ENCODE data around the gene CSNK2A3.

The CSNK2A3 gene

DNA sequence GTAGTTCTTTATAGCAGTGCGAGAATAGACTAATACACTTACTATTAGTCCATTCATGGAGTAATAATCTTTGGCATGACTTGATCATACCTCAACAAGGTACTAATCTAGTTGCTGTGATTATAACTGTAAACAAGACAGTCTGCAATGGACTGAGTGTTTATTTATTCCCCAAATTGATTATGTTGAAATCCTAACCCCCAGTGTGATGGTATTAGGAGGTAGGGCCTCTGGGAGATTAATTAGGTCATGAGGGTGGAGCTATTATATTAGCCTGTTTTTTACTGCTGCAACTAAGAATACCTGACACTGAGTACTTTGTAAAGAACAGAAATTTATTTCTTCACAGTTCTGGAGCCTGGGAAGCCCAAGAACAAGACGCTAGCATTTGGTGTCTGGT lies 30.9 kb upstream of the CSNK2A3 start:
- H3K27ac ChIP-seq (ENCODE audit: low read length): no peak overlapping the region
- H3K9ac ChIP-seq (ENCODE audit: low read length): no peak overlapping the region
- H3K36me3 ChIP-seq (replicated peaks; ENCODE audit: low read depth, low read length): no peaks in the 10 kb centered on the region
- H3K4me1 ChIP-seq (ENCODE audit: low read length): no peaks in the 10 kb centered on the region
- peaks cover 16% of the 10 kb centered on the region for H3K27me3 ChIP-seq (ENCODE audit: low read depth, low read length)
- TF ChIP-seq, protein P1, sequence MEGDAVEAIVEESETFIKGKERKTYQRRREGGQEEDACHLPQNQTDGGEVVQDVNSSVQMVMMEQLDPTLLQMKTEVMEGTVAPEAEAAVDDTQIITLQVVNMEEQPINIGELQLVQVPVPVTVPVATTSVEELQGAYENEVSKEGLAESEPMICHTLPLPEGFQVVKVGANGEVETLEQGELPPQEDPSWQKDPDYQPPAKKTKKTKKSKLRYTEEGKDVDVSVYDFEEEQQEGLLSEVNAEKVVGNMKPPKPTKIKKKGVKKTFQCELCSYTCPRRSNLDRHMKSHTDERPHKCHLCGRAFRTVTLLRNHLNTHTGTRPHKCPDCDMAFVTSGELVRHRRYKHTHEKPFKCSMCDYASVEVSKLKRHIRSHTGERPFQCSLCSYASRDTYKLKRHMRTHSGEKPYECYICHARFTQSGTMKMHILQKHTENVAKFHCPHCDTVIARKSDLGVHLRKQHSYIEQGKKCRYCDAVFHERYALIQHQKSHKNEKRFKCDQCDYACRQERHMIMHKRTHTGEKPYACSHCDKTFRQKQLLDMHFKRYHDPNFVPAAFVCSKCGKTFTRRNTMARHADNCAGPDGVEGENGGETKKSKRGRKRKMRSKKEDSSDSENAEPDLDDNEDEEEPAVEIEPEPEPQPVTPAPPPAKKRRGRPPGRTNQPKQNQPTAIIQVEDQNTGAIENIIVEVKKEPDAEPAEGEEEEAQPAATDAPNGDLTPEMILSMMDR (IDR thresholded peaks at IDR 0.05; ENCODE audit: low read depth, low read length): no peak
- TF ChIP-seq EZH2phosphoT487 (IDR thresholded peaks at IDR 0.05; ENCODE audit: low read depth): no peak
- H4K20me1 ChIP-seq (ENCODE audit: insufficient read depth, low read length): no peaks in the 10 kb centered on the region
- H3K4me3 ChIP-seq (ENCODE audit: low read length): no peak overlapping the region
- no peak overlapping the region for H3K4me2 ChIP-seq (ENCODE audit: low read length)
- no peaks in the 10 kb centered on the region for H3K79me2 ChIP-seq (ENCODE audit: low read length)
- H2AFZ ChIP-seq (ENCODE audit: low read depth, low read length): no peak overlapping the region
- no peaks in the 10 kb centered on the region for H3K9me3 ChIP-seq (ENCODE audit: insufficient read depth, low read length)

DNA sequence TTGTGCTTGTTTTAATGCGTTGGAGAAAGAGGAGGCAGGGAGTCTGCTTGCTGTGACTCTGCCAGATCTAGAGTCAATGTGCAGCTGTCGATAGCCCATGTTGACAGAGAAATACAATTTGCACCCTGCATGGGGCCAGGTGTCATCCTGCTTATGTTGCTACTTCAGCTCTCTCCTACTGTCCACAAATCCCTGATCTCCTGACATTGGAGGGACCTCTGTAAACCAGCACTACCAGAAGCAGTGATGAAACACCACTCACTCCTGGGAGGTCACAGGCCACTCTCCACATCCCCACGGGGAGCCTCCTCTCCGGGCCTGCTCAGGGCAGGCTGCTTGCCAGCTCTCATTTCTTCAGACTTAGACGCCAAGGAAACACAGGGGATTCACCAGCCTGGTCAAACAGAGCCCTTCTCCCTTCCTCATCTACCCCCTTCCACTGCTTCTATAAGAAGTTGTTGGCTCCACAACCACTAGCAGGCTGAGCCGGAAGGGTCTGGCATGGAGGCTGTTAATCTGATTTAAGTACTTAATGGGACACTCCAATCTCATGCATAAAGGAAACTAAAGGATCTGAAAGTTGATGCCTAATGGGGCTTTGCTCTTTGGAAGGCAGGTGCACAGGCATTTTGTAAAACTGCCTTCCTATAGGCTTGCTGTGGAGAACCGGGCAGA lies 29.9 kb upstream of the CSNK2A3 start:
- no peak for TF ChIP-seq EZH2phosphoT487 (IDR thresholded peaks at IDR 0.05; ENCODE audit: low read depth)
- TF ChIP-seq, protein P1 (IDR thresholded peaks at IDR 0.05; ENCODE audit: low read depth, low read length): no peak
- Histone ChIP-seq H3K27me3 (ENCODE audit: low read depth, low read length) (peaks cover 6% of the 10 kb centered on the region; the same call in 1 of the 2 replicates), H3K9ac (ENCODE audit: low read length) (no peak overlapping the region), H4K20me1 (ENCODE audit: insufficient read depth, low read length) (no peaks in the 10 kb centered on the region), H3K36me3 (replicated peaks; ENCODE audit: low read depth, low read length) (no peaks in the 10 kb centered on the region), H3K4me2 (ENCODE audit: low read length) (no peak overlapping the region), H3K27ac (ENCODE audit: low read length) (no peak overlapping the region), H2AFZ (ENCODE audit: low read depth, low read length) (no peak overlapping the region), H3K79me2 (ENCODE audit: low read length) (no peaks in the 10 kb centered on the region), H3K4me3 (ENCODE audit: low read length) (no peak overlapping the region), H3K9me3 (ENCODE audit: insufficient read depth, low read length) (no peaks in the 10 kb centered on the region), H3K4me1 (ENCODE audit: low read length) (no peaks in the 10 kb centered on the region)

DNA sequence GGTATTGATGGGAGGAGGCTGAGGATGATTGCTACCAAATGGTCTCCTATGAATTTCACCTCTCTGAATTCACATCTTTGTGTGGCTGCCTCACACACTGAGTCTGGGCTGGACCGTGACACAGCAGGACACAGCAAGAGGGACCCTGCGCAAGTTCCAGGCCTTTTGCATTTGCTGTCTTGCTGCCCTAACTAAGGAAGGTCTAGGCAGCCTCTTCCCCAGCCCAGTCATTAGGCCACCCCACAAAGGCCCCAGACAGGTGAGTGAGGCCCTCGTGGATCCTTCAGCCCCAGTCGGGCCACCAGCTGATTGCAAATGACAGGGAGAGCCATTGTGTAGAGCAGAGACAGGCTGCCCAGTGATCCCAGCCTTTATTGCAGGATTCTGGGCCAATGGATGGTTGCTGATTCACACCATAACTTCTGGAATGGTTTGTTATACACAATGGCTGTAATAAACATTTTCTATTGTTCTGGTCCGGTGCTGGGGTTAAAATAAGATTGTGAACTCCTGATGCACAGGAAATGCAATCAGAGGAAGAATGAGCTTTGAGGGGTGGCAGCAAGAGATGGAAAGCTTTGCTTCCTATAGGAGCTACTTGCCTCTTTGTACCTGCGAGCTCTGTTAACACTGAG lies 28.5 kb upstream of the CSNK2A3 start:
- no peak for TF ChIP-seq EZH2phosphoT487 (IDR thresholded peaks at IDR 0.05; ENCODE audit: low read depth)
- TF ChIP-seq, protein P1 (IDR thresholded peaks at IDR 0.05; ENCODE audit: low read depth, low read length): no peak
- Histone ChIP-seq H3K4me1 (ENCODE audit: low read length) (no peaks in the 10 kb centered on the region), H2AFZ (ENCODE audit: low read depth, low read length) (no peak overlapping the region), H3K27me3 (ENCODE audit: low read depth, low read length) (peaks cover 9% of the 10 kb centered on the region; the same call in 1 of the 2 replicates), H3K79me2 (ENCODE audit: low read length) (no peaks in the 10 kb centered on the region), H3K4me2 (ENCODE audit: low read length) (no peak overlapping the region), H3K9ac (ENCODE audit: low read length) (no peak overlapping the region), H4K20me1 (ENCODE audit: insufficient read depth, low read length) (no peaks in the 10 kb centered on the region), H3K9me3 (ENCODE audit: insufficient read depth, low read length) (no peaks in the 10 kb centered on the region), H3K4me3 (ENCODE audit: low read length) (no peak overlapping the region), H3K36me3 (replicated peaks; ENCODE audit: low read depth, low read length) (no peaks in the 10 kb centered on the region), H3K27ac (ENCODE audit: low read length) (no peak overlapping the region)

DNA sequence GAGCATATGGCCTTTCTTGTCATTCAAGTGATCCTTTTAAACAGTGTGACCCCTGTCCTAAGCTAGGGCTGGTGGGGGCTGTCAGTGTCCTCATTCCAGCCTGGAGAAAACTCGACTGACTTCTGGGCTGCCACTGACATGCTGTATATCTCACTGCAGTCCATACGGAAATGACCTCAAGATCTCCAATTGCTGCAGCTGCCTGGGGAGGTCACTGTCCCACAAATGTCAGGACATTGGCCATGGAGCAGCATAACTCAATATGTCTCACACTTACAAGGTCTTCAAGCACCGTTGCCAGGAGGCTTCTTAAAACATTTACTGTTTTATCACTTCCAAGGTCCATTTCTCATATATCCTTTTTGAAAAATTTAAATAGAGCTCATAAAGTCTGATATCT lies 27.8 kb upstream of the CSNK2A3 start:
- Histone ChIP-seq H3K4me3 (ENCODE audit: low read length) (no peak overlapping the region), H3K27me3 (ENCODE audit: low read depth, low read length) (peaks cover 9% of the 10 kb centered on the region; the same call in 1 of the 2 replicates)

More for the DNA sequence above, 27.8 kb upstream of the CSNK2A3 start:
- H3K9ac ChIP-seq (ENCODE audit: low read length): no peak overlapping the region
- no peaks in the 10 kb centered on the region for H4K20me1 ChIP-seq (ENCODE audit: insufficient read depth, low read length)
- no peaks in the 10 kb centered on the region for H3K79me2 ChIP-seq (ENCODE audit: low read length)
- no peak overlapping the region for H3K4me2 ChIP-seq (ENCODE audit: low read length)
- H3K9me3 ChIP-seq (ENCODE audit: insufficient read depth, low read length): no peaks in the 10 kb centered on the region
- H3K4me1 ChIP-seq (ENCODE audit: low read length): no peaks in the 10 kb centered on the region
- H2AFZ ChIP-seq (ENCODE audit: low read depth, low read length): no peak overlapping the region
- no peaks in the 10 kb centered on the region for H3K36me3 ChIP-seq (replicated peaks; ENCODE audit: low read depth, low read length)
- no peak overlapping the region for H3K27ac ChIP-seq (ENCODE audit: low read length)
- TF ChIP-seq, protein P1 (IDR thresholded peaks at IDR 0.05; ENCODE audit: low read depth, low read length): no peak
- TF ChIP-seq EZH2phosphoT487 (IDR thresholded peaks at IDR 0.05; ENCODE audit: low read depth): no peak
